DMS79 treated with DMSO at 0.1 percent for 48 hours (cell line): Measurements from ENCODE around the gene CST9L.

ENCODE experiments used
- DNase-seq: peaks from one replicate; lab custom pipeline; 2025; lab: John Stamatoyannopoulos, UW

The CST9L gene

GRCh38 chr20:23546435-23547144 lies 21.7 kb downstream of the CST9L start:
- DNase-seq, result no peak

GRCh38 chr20:23544133-23544532 lies 24.2 kb downstream of the CST9L start:
- no peak for DNase-seq

GRCh38 chr20:23542801-23543200 lies 25.5 kb downstream of the CST9L start:
- DNase-seq, result no peak

- no peak for DNase-seq
Measured at GRCh38 chr20:23541776-23542175, 26.5 kb downstream of the CST9L start.

GRCh38 chr20:23541330-23541729 lies 27.0 kb downstream of the CST9L start:
- no peak for DNase-seq

- no peak for DNase-seq
Measured at GRCh38 chr20:23540624-23541023, 27.7 kb downstream of the CST9L start.

GRCh38 chr20:23537030-23537429 lies 31.3 kb downstream of the CST9L start:
- DNase-seq, result no peak

GRCh38 chr20:23536328-23536974 lies 31.8 kb downstream of the CST9L start:
- no peak for DNase-seq

- DNase-seq, result no peak
Measured at GRCh38 chr20:23534801-23535593, 33.3 kb downstream of the CST9L start.

- DNase-seq, result no peak
Measured at GRCh38 chr20:23533161-23533560, 35.1 kb downstream of the CST9L start.

- DNase-seq, result no peak
Measured at GRCh38 chr20:23532533-23532932, 35.8 kb downstream of the CST9L start.

- DNase-seq, result no peak
Measured at GRCh38 chr20:23530937-23531567, 37.2 kb downstream of the CST9L start.

- no peak for DNase-seq
Measured at GRCh38 chr20:23528867-23529431, 39.3 kb downstream of the CST9L start.

GRCh38 chr20:23526850-23527249 lies 41.4 kb downstream of the CST9L start:
- no peak for DNase-seq

- DNase-seq, result no peak
Measured at GRCh38 chr20:23524146-23524545, 44.1 kb downstream of the CST9L start.

- no peak for DNase-seq
Measured at GRCh38 chr20:23520185-23520584, 48.1 kb downstream of the CST9L start.

GRCh38 chr20:23519556-23519955 lies 48.7 kb downstream of the CST9L start:
- no peak for DNase-seq

GRCh38 chr20:23517719-23518118 lies 50.6 kb downstream of the CST9L start:
- no peak for DNase-seq

- DNase-seq, result no peak
Measured at GRCh38 chr20:23515250-23515939, 52.9 kb downstream of the CST9L start.

GRCh38 chr20:23514848-23515247 lies 53.4 kb downstream of the CST9L start:
- DNase-seq, result no peak
